Liver (tissue), 9 donors: ENCODE data around the gene LRCH4. TPM values are rescaled to one million over a fixed set of nuclear protein-coding genes. Genes with fewer than 3 reads are reported as not detected.

Experiments used
- DNase-seq: peaks from one replicate; pipeline ENCODE4 v3.0.0-alpha.2; 2017; ENCODE audit warnings: low spot score
- H3K27ac ChIP-seq, 2 donors: one replicate each; pipeline ENCODE4 v1.7.0; 2013; ENCODE audit warnings: inconsistent platforms in 2 of 2, low read length in 2 of 2, control low read depth in 1 of 2, low read depth in 1 of 2, mild to moderate bottlenecking in 1 of 2
- H3K27me3 ChIP-seq, 4 donors: one replicate each; pipeline versions ENCODE4 v1.6.1 to v1.7.0; 2013; ENCODE audit warnings: low read length in 3 of 4, inconsistent platforms in 1 of 4, mild to moderate bottlenecking in 1 of 4, moderate library complexity in 1 of 4; ENCODE audit not compliant: control insufficient read depth in 4 of 4, insufficient read depth in 4 of 4
- H3K36me3 ChIP-seq, 4 donors: one replicate each; pipeline versions ENCODE4 v1.6.1 to v1.7.0; 2013; ENCODE audit warnings: low read length in 3 of 4, mild to moderate bottlenecking in 3 of 4, low read depth in 1 of 4, moderate library complexity in 1 of 4; ENCODE audit not compliant: control insufficient read depth in 4 of 4, insufficient read depth in 3 of 4
- H3K4me1 ChIP-seq, 4 donors: one replicate each; pipeline versions ENCODE4 v1.6.1 to v1.7.0; 2013; ENCODE audit warnings: low read length in 3 of 4, mild to moderate bottlenecking in 3 of 4, moderate library complexity in 1 of 4; ENCODE audit not compliant: control insufficient read depth in 4 of 4, insufficient read depth in 4 of 4
- H3K4me3 ChIP-seq, 3 donors: one replicate each; pipeline versions ENCODE4 v1.6.1 to v1.7.0; 2013; ENCODE audit warnings: low read length in 3 of 3, control low read depth in 1 of 3, low read depth in 1 of 3, mild to moderate bottlenecking in 1 of 3
- H3K9ac ChIP-seq, 2 donors: one replicate each; pipeline ENCODE4 v1.7.0; 2013; ENCODE audit warnings: low read length in 2 of 2, mild to moderate bottlenecking in 2 of 2, moderate library complexity in 2 of 2, control low read depth in 1 of 2, low read depth in 1 of 2
- H3K9me3 ChIP-seq, 4 donors: one replicate each; pipeline versions ENCODE4 v1.6.1 to v1.7.0; 2013; ENCODE audit warnings: low read length in 3 of 4; ENCODE audit not compliant: control insufficient read depth in 4 of 4
- EGR1 ChIP-seq, 2 donors: IDR thresholded peaks; 2 replicates each; pipeline ENCODE4 v1.6.1; 2016 to 2018; ENCODE audit warnings: antibody characterized with exemption in 2 of 2, low read depth in 2 of 2
- FOXA1 ChIP-seq: IDR thresholded peaks from 2 replicates; pipeline ENCODE4 v1.6.1; 2016; ENCODE audit warnings: antibody characterized with exemption
- FOXA2 ChIP-seq: IDR thresholded peaks from 2 replicates; pipeline ENCODE4 v1.6.1; 2016; ENCODE audit warnings: antibody characterized with exemption
- GABPA ChIP-seq, 2 donors: IDR thresholded peaks in 1 of 2; conservative IDR thresholded peaks in 1 of 2; 2 replicates each; pipeline ENCODE4 v1.6.1; 2016; ENCODE audit warnings: antibody characterized with exemption in 2 of 2, mild to moderate bottlenecking in 1 of 2, moderate library complexity in 1 of 2
- HNF4A ChIP-seq, 2 donors: conservative IDR thresholded peaks; 2 replicates each; pipeline ENCODE4 v1.6.1; 2016; ENCODE audit warnings: antibody characterized with exemption in 2 of 2, mild to moderate bottlenecking in 2 of 2
- HNF4G ChIP-seq: IDR thresholded peaks from 2 replicates; pipeline ENCODE4 v1.6.1; 2016; ENCODE audit warnings: antibody characterized with exemption
- JUND ChIP-seq, 2 donors: IDR thresholded peaks; 2 replicates each; pipeline ENCODE4 v1.6.1; 2016; ENCODE audit warnings: antibody characterized with exemption in 2 of 2
- MAX ChIP-seq: IDR thresholded peaks from 2 replicates; pipeline ENCODE4 v1.6.1; 2016; ENCODE audit warnings: antibody characterized with exemption
- NR2F2 ChIP-seq: IDR thresholded peaks from 2 replicates; pipeline ENCODE4 v1.6.1; 2016; ENCODE audit warnings: antibody characterized with exemption
- RAD21 ChIP-seq, 2 donors: IDR thresholded peaks; 2 replicates each; pipeline ENCODE4 v1.6.1; 2016; ENCODE audit warnings: antibody characterized with exemption in 2 of 2, mild to moderate bottlenecking in 2 of 2
- REST ChIP-seq: IDR thresholded peaks from 2 replicates; pipeline ENCODE4 v1.6.1; 2016; ENCODE audit warnings: antibody characterized with exemption, mild to moderate bottlenecking
- RXRA ChIP-seq, 2 donors: IDR thresholded peaks; 2 replicates each; pipeline ENCODE4 v1.6.1; 2017 to 2018; ENCODE audit warnings: antibody characterized with exemption in 2 of 2, mild to moderate bottlenecking in 1 of 2
- SP1 ChIP-seq: IDR thresholded peaks from 2 replicates; pipeline ENCODE4 v1.6.1; 2018; ENCODE audit warnings: antibody characterized with exemption, mild to moderate bottlenecking
- TAF1 ChIP-seq: conservative IDR thresholded peaks from 2 replicates; pipeline ENCODE4 v1.6.1; 2016; ENCODE audit warnings: antibody characterized with exemption, mild to moderate bottlenecking
- YY1 ChIP-seq: IDR thresholded peaks from 2 replicates; pipeline ENCODE4 v1.6.1; 2016; ENCODE audit warnings: antibody characterized with exemption, mild to moderate bottlenecking
- ZBTB33 ChIP-seq: IDR thresholded peaks from 2 replicates; pipeline ENCODE4 v1.6.1; 2016; ENCODE audit warnings: antibody characterized with exemption
- WGBS: extraction: QIAGEN DNeasy Blood & Tissue Kit; methylation state at CpG from one replicate; pipeline ENCODE4 v1.1.7; 2013; 5-methylcytosine and 5-hydroxymethylcytosine counted together
- polyA plus RNA-seq, 2 donors: library from polyadenylated mRNA; stranded (reverse) in 1 of 2; unstranded in 1 of 2; fragments of 200-250 nt in 1 of 2; fragments of >200 nt in 1 of 2; fragmentation: Nextera tagmentation in 1 of 2; extraction: Ambion mirVana in 1 of 2; gene quantifications; one replicate each; pipeline versions ENCODE4 v1.2.1 to v1.2.3, GENCODE V29; 2013 to 2015
- total RNA-seq, 2 donors: library from RNA; depleted of rRNA; stranded (reverse); fragments of >200 nt; gene quantifications; one replicate each; pipeline ENCODE4 v1.2.3, GENCODE V29; 2014
- TF ChIP-seq, protein P1 (sequence below): IDR thresholded peaks from 2 replicates; pipeline ENCODE4 v1.6.1; 2016; ENCODE audit warnings: antibody characterized with exemption
- TF ChIP-seq, protein P2 (sequence below): fragments of 150-350 bp; IDR thresholded peaks from 2 replicates; pipeline ENCODE4 v1.5.1; 2017; ENCODE audit warnings: improper control_type of control experiment, low read depth, low read length; ENCODE audit not compliant: missing input control
- donor health status: healthy.
- donor health status: healthy.
- donor health status: healthy.
- donor health status: healthy.
- donor health status: healthy.

The LRCH4 gene
- total and polyA plus RNA-seq, 4 donors: 8.2 to 25.8 (median 13.0) TPM

DNA sequence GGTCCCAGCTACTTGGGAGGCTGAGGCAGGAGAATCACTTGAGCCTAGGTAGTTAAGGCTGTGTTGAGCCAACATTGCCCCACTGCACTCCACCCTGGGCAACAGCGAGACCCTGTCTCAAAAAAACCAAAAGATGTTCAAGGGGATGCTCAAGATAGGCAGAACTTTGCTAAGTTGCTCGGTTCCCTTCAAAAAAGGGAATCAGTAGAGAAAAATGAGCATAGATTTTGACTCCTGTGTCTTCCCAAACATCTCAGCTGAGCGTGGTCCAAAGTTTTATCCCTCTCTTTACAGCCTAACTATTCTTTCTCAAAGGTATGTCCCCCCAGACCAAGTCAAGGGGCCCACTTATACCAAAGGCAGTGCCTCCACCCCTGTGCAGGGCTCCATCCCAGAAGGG lies 32.9 kb downstream of the LRCH4 start:
- no peaks in the 10 kb centered on the region for H3K9me3 ChIP-seq
- no peak for TF ChIP-seq MAX
- no peak for TF ChIP-seq RAD21 (IDR thresholded peaks at IDR 0.05)
- no peak for TF ChIP-seq EGR1 (IDR thresholded peaks at IDR 0.05; ENCODE audit: low read depth in 2 of 2)
- TF ChIP-seq RXRA (IDR thresholded peaks at IDR 0.05): no peak
- TF ChIP-seq, protein P1, sequence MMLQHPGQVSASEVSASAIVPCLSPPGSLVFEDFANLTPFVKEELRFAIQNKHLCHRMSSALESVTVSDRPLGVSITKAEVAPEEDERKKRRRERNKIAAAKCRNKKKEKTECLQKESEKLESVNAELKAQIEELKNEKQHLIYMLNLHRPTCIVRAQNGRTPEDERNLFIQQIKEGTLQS: no peak
- no peak for TF ChIP-seq FOXA1
- no peak for TF ChIP-seq JUND (IDR thresholded peaks at IDR 0.05)
- TF ChIP-seq, protein P2, sequence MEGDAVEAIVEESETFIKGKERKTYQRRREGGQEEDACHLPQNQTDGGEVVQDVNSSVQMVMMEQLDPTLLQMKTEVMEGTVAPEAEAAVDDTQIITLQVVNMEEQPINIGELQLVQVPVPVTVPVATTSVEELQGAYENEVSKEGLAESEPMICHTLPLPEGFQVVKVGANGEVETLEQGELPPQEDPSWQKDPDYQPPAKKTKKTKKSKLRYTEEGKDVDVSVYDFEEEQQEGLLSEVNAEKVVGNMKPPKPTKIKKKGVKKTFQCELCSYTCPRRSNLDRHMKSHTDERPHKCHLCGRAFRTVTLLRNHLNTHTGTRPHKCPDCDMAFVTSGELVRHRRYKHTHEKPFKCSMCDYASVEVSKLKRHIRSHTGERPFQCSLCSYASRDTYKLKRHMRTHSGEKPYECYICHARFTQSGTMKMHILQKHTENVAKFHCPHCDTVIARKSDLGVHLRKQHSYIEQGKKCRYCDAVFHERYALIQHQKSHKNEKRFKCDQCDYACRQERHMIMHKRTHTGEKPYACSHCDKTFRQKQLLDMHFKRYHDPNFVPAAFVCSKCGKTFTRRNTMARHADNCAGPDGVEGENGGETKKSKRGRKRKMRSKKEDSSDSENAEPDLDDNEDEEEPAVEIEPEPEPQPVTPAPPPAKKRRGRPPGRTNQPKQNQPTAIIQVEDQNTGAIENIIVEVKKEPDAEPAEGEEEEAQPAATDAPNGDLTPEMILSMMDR: no peak
- TF ChIP-seq SP1: no peak
- no peak for TF ChIP-seq HNF4G
- no peak for TF ChIP-seq ZBTB33
- WGBS: 96% methylated on average over 3 of the region's 3 CpGs
- H3K27me3 ChIP-seq: no peaks in the 10 kb centered on the region
- H3K36me3 ChIP-seq: peaks cover 5 to 61% (median 45%) of the 10 kb centered on the region in 4 donors
- peaks cover 4 to 22% (median 7%) of the 10 kb centered on the region in 4 donors for H3K4me1 ChIP-seq
- no peak overlapping the region for H3K9ac ChIP-seq
- H3K27ac ChIP-seq: no peak overlapping the region
- no peak for DNase-seq
- no peak overlapping the region for H3K4me3 ChIP-seq

GRCh38 chr7:100552532-100552931 lies 33.4 kb downstream of the LRCH4 start:
- no peaks in the 10 kb centered on the region for H3K27me3 ChIP-seq
- H3K4me1 ChIP-seq: peaks cover 7 to 27% (median 12%) of the 10 kb centered on the region in 4 donors
- TF ChIP-seq MAX (no peak), JUND (IDR thresholded peaks at IDR 0.05) (no peak), EGR1 (IDR thresholded peaks at IDR 0.05; ENCODE audit: low read depth in 2 of 2) (no peak), HNF4G (no peak), REST (no peak), RAD21 (IDR thresholded peaks at IDR 0.05) (no peak), HNF4A (conservative IDR thresholded peaks at IDR 0.05) (no peak), SP1 (no peak), NR2F2 (no peak), ZBTB33 (no peak), TAF1 (no peak), GABPA (IDR thresholded peaks at IDR 0.05 in 1 of 2, conservative IDR thresholded peaks at IDR 0.05 in 1 of 2) (no peak), FOXA1 (no peak), RXRA (IDR thresholded peaks at IDR 0.05) (no peak), FOXA2 (no peak), YY1 (no peak)
- TF ChIP-seq, protein P1: no peak
- TF ChIP-seq, protein P2: no peak
- no peak overlapping the region for H3K27ac ChIP-seq
- no peak for DNase-seq
- no peak overlapping the region for H3K9ac ChIP-seq
- H3K9me3 ChIP-seq: no peaks in the 10 kb centered on the region
- 96% methylated on average over 2 of the region's 2 CpGs for WGBS
- H3K36me3 ChIP-seq: peaks cover 5 to 57% (median 43%) of the 10 kb centered on the region in 4 donors
- H3K4me3 ChIP-seq: no peak overlapping the region
